ENCODE measurements around the gene CACNA2D3.

The CACNA2D3 gene

GRCh38 chr3:54999159-54999558 lies 876.8 kb downstream of the CACNA2D3 start:
- no peak for DNase-seq

DNA sequence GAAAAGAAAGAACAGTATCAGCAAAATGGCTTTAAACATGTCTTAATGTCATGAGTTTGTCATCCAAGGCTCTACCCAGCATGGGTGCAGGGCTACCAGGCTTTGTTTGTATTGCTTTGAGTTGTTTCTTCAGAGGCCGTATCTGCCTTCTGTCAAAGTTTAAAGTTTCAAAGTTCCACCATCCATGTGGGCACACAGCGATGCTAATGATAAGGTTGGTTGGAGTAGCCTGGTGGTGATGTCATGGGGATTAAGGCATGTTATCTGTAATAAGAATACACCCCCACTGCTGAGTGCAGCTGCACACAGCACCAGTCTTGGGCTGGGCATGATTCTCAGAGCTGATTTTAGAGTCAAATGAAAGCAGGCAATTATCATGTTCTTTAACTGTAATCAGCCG lies 877.5 kb downstream of the CACNA2D3 start:
- no peak for DNase-seq

DNA sequence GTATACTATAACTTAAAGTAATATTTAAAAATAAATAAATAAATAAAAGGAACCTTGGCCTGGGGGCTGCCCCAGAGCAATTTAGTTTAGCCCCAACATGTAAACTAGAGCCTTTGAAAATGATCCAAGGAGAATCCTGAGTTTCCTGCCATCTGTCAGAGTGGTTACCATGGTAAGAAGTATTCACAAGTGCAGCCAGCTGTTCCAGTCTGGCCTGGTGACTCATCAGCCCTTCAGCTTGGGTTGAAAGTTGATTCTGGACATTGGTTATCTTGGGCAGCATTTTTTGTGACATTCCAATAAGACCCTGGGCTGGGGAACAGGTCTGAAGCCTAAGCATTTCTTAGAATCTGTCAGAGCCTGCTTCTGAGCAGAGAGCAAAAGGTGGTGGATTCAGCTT lies 878.2 kb downstream of the CACNA2D3 start:
- DNase-seq, result no peak

- DNase-seq, result no peak
Observed at GRCh38 chr3:55000953-55001352, 878.6 kb downstream of the CACNA2D3 start.

- DNase-seq, result no peak
Observed at GRCh38 chr3:55002416-55002930, 880.1 kb downstream of the CACNA2D3 start.

GRCh38 chr3:55006244-55006676 lies 883.9 kb downstream of the CACNA2D3 start:
- DNase-seq, result no peak

GRCh38 chr3:55007971-55008370 lies 885.6 kb downstream of the CACNA2D3 start:
- DNase-seq, result no peak

- no peak for DNase-seq
Observed at GRCh38 chr3:55009372-55009771, 887.0 kb downstream of the CACNA2D3 start.

- DNase-seq, result no peak
Observed at GRCh38 chr3:55012091-55012490, 889.7 kb downstream of the CACNA2D3 start.

DNA sequence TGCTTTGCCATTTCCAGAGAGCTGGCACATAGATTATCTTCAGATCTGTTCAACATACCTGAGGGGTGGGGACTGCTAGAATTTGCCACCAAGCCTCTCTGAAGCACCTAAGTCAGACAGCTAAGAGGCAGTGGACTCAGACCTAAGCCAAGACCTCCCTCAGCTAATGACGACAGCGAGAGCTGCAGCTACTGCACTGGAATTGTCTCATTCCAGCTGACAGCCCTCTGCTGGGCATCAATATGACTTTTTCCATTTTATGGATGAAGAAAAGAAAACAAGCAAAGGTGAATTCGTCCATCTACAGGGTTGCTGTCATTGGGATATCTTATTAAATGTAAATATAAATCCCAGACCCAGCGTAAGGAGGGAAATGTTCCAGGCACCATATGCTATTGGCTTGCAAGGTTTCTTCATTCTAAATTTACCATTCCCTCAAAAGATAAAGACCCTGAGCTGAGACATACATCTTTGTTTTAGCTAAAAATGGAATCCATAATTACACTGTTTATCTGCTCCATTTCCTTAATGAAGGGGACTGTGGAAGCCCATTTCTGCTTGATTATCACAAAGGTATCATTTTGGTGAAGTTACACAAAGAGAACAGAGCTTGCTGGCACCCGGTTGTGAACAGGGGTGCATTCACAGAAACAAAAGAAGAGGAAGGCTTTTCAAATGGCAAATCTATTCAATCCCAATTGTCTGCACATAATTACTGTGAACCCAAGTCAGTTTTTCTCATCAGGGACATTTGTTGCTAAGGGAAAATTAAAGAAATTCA lies 891.0 kb downstream of the CACNA2D3 start:
- DNase-seq, result no peak

DNA sequence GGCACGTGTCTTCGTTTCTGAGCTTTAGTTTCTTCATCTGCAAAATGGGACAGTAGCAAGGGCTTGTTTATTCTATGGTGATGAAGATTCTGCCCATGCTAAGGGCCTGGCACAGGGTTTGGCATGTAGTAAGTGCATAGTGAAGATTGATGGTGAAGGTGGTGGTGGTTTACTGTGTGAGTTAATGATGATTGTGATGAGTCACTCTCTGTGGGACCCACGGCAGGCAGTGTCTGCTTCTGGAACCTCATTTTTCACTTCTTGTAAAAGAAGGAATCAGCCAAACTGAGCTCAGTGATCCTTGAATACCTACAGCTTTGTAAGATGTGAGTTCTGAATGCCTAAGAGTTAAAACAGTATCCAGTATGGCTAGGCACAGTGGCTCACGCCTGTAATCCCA lies 891.7 kb downstream of the CACNA2D3 start:
- no peak for DNase-seq

DNA sequence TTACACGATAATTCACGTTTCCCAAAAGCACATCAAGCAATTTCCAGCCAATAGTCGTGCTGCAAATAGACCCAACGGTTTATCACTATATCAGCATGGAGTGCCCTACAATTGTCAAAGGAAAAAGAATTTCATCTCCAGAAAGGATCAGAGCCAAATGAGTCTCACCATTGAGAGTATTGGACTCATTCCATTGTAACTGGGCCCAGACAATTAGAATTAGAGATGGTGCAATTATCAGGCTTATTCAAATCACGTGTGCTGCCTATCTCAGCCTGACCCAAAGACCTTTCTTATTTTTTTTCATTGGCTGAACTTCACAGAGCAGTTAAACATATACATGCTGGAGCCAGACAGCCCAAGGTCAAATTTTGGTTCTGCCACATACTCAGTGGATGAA lies 892.6 kb downstream of the CACNA2D3 start:
- DNase-seq, result no peak

GRCh38 chr3:55017876-55018275 lies 895.5 kb downstream of the CACNA2D3 start:
- DNase-seq, result no peak

GRCh38 chr3:55030938-55031337 lies 908.6 kb downstream of the CACNA2D3 start:
- DNase-seq, result no peak

GRCh38 chr3:55036883-55037577 lies 914.7 kb downstream of the CACNA2D3 start:
- no peak for DNase-seq

GRCh38 chr3:55042591-55042990 lies 920.2 kb downstream of the CACNA2D3 start:
- no peak for DNase-seq

DNA sequence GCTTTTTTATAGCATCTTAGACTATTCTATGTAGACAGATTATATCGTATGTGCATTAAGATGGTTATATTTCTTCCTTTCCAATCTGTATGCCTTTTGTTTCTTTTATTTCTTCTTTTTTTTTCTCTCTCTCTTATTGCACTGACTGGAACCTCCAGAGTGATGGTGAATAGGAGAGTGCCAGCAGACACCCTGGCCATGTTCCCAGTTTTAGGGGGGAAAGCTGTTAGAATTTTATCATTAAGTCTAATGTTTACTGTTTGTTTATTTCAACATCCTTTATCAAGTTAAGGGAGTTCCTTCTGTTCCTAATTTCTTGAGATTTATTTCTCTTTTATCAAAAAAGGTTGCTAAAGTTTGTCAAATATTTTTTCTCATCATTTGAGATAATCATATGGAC lies 922.1 kb downstream of the CACNA2D3 start:
- no peak for DNase-seq

- DNase-seq, result no peak
Observed at GRCh38 chr3:55059027-55059629, 936.8 kb downstream of the CACNA2D3 start.

DNA sequence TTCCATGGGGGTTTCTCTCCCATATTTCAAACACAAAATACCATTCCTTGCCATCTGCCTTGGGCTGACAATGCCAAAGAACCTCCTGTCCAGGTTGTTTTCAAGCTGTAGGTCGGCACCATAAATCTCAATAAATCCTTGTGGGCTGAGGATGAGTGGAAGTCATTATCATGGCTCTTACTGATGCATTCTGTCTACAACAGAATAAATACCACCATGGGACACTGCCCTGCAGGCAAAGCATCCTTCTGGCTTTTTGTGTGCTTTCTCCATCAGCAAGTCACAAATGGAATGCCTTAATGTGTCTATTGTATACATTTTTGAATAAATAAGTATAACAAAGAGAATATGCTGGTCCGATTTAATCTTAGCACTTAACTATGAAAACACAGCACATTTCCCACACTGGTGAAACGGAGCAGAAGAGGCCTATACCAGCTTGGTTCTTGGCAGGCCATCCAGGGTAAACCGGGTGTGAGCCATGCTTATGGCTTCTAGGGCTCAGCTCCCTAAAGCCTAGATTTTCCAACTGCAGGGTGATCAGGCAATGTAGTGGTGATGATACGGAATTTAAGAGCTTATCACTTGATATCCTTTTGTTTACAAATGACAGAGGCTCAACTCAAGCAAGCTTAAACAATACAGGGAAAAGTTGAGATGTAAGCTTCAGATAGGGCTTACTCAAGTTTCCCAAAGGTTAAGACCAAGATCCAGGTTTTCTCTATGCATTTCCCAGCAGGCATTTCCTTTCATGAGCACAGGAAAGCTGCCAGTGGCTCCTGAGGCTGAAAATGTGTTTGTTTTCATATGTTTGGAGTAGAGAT lies 938.8 kb downstream of the CACNA2D3 start:
- DNase-seq, result no peak

DNA sequence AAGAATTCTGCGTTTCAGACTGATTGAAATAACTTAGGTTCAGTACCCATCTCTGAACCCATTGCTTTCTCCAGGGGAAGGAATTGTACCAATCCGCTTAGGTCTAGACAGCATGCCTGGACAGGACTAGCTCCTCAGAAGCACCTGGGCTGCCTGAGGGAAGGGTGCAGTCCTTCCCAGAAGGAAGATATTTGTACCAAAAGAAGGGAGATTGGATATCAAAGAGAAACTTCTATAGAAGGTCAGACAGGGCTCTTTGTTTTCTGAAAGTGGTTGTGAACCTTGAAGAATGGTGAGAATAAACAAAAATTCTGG lies 939.3 kb downstream of the CACNA2D3 start:
- DNase-seq, result no peak

- DNase-seq, result no peak
Observed at GRCh38 chr3:55064164-55064563, 941.8 kb downstream of the CACNA2D3 start.

- DNase-seq, result no peak
Observed at GRCh38 chr3:55065331-55065730, 943.0 kb downstream of the CACNA2D3 start.

GRCh38 chr3:55066551-55067047 lies 944.2 kb downstream of the CACNA2D3 start:
- DNase-seq, result no peak
